Measurements from ENCODE around the gene ZC3H18.

Gene ZC3H18

GRCh38 chr16:88535191-88535856, 34.9 kb upstream of the ZC3H18 start:
- Histone ChIP-seq H2BK12ac (ENCODE audit: low read length) (no peak overlapping the region), H4K91ac (ENCODE audit: low read depth, low read length, poor library complexity) (no peak overlapping the region), H3K18ac (ENCODE audit: low read length) (no peak overlapping the region), H3K27ac (replicated peaks; ENCODE audit: low read length) (no peak overlapping the region), H3K9ac (ENCODE audit: low read depth, low read length, poor library complexity) (peak overlapping the region; percentile 71), H3K36me3 (replicated peaks in 1 of 2; ENCODE audit: control insufficient read depth in 2 of 2, insufficient read depth in 2 of 2, low read length in 2 of 2) (peaks cover 2 to 8% of the 10 kb centered on the region in 2 donors), H3K9me3 (replicated peaks in 1 of 2; ENCODE audit: control insufficient read depth in 2 of 2, insufficient read depth in 1 of 2, low read depth in 1 of 2, low read length in 2 of 2) (no peaks in the 10 kb centered on the region), H3K14ac (ENCODE audit: low read length) (no peak overlapping the region), H3K27me3 (ENCODE audit: control insufficient read depth in 3 of 3, insufficient read depth in 3 of 3, low read depth in 1 of 3, low read length in 3 of 3) (peaks cover 0 to 21% (median 15%) of the 10 kb centered on the region in 3 experiments), H4K8ac (ENCODE audit: low read depth, low read length) (no peak overlapping the region), H2AK5ac (ENCODE audit: low read depth, low read length) (peak overlapping the region; percentile 70), H3K79me1 (ENCODE audit: low read depth, low read length) (peaks cover 15% of the 10 kb centered on the region), H3K4me3 (ENCODE audit: low read length in 2 of 2) (peak overlapping the region; percentile 21 to 69), H3K4me1 (ENCODE audit: control insufficient read depth in 2 of 2, insufficient read depth in 1 of 2, low read depth in 1 of 2, low read length in 2 of 2) (peaks cover 8 to 13% of the 10 kb centered on the region in 2 donors), H2BK120ac (ENCODE audit: low read depth, low read length) (no peak overlapping the region), H2BK15ac (ENCODE audit: low read length) (no peak overlapping the region), H2AFZ (ENCODE audit: low read length) (no peak overlapping the region), H3K23ac (ENCODE audit: low read depth, low read length, poor library complexity) (peak overlapping the region; percentile 4), H3K4me2 (ENCODE audit: insufficient read depth, low read length, poor library complexity, severe bottlenecking) (peak overlapping the region; percentile 86), H2BK5ac (ENCODE audit: low read length) (no peak overlapping the region), H3K4ac (ENCODE audit: low read length) (no peak overlapping the region)
- DNase-seq (ENCODE audit: low spot score) = no peak
- no CpG with 5 or more reads among the region's 22 CpGs for WGBS, 2 donors (ENCODE audit: extremely low coverage in 2 of 2, insufficient read length in 2 of 2, insufficient replicate concordance in 1 of 2)

DNA sequence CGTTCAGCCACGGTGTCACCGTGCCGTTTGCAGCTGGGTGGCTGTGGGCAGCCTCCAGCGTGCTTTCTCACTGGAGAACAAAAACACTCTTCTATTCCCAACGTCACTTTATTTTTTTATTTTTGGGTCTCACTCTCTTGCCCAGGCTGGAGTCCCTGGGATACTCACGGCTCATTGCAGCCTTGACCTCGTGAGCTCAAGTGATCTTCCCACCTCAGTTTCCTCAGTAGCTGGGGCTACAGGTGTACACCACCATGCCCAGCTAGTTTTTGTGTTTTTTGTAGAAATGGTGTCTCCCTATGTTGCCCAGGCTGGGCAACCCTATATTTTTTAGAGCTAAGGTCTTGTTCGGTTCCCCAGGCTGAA, 34.4 kb upstream of the ZC3H18 start:
- Histone ChIP-seq H3K4me1 (ENCODE audit: control insufficient read depth in 2 of 2, insufficient read depth in 1 of 2, low read depth in 1 of 2, low read length in 2 of 2) (peaks cover 8 to 13% of the 10 kb centered on the region in 2 donors), H3K4me3 (ENCODE audit: low read length in 2 of 2) (peak overlapping the region in 1 of 2 donors; percentile 21), H3K18ac (ENCODE audit: low read length) (no peak overlapping the region), H2BK120ac (ENCODE audit: low read depth, low read length) (no peak overlapping the region), H3K9ac (ENCODE audit: low read depth, low read length, poor library complexity) (no peak overlapping the region), H3K14ac (ENCODE audit: low read length) (no peak overlapping the region), H3K79me1 (ENCODE audit: low read depth, low read length) (peaks cover 15% of the 10 kb centered on the region), H3K27me3 (ENCODE audit: control insufficient read depth in 3 of 3, insufficient read depth in 3 of 3, low read depth in 1 of 3, low read length in 3 of 3) (peaks cover 0 to 26% (median 20%) of the 10 kb centered on the region in 3 experiments), H2BK15ac (ENCODE audit: low read length) (no peak overlapping the region), H2BK5ac (ENCODE audit: low read length) (no peak overlapping the region), H3K27ac (replicated peaks; ENCODE audit: low read length) (no peak overlapping the region), H3K36me3 (replicated peaks in 1 of 2; ENCODE audit: control insufficient read depth in 2 of 2, insufficient read depth in 2 of 2, low read length in 2 of 2) (peaks cover 2 to 8% of the 10 kb centered on the region in 2 donors), H3K23ac (ENCODE audit: low read depth, low read length, poor library complexity) (peak overlapping the region; percentile 4), H3K4ac (ENCODE audit: low read length) (no peak overlapping the region), H4K8ac (ENCODE audit: low read depth, low read length) (no peak overlapping the region), H4K91ac (ENCODE audit: low read depth, low read length, poor library complexity) (no peak overlapping the region), H2AK5ac (ENCODE audit: low read depth, low read length) (no peak overlapping the region), H3K9me3 (replicated peaks in 1 of 2; ENCODE audit: control insufficient read depth in 2 of 2, insufficient read depth in 1 of 2, low read depth in 1 of 2, low read length in 2 of 2) (no peaks in the 10 kb centered on the region), H2BK12ac (ENCODE audit: low read length) (no peak overlapping the region), H2AFZ (ENCODE audit: low read length) (no peak overlapping the region), H3K4me2 (ENCODE audit: insufficient read depth, low read length, poor library complexity, severe bottlenecking) (no peak overlapping the region)
- no peak for DNase-seq (ENCODE audit: low spot score)
- WGBS, 2 donors (ENCODE audit: extremely low coverage in 2 of 2, insufficient read length in 2 of 2, insufficient replicate concordance in 1 of 2) = no CpG with 5 or more reads among the region's 9 CpGs

DNA sequence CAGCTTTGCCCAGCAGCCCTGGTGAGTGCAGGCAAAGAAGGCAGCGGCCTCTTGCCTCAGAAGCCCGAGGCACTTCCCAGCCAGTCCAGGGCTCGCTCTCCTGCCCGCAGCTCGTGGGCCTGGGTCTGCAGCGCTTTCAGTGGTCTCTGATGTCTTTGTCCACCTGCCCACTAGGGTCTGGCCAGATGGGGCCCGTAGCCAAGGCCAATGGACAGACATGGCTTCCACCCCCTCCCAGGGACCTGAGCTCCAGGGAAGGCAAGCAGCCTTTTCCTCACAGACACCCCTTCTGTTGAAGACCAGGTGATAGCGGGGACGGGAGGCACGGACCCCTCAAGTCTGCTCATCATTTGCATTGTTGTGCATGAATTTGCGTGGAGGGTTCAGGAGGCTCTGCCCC, 33.7 kb upstream of the ZC3H18 start:
- no peak overlapping the region for H3K4me2 ChIP-seq (ENCODE audit: insufficient read depth, low read length, poor library complexity, severe bottlenecking)
- H3K79me1 ChIP-seq (ENCODE audit: low read depth, low read length) = peaks cover 13% of the 10 kb centered on the region
- no peak overlapping the region for H3K27ac ChIP-seq (replicated peaks; ENCODE audit: low read length)
- H2AK5ac ChIP-seq (ENCODE audit: low read depth, low read length) = no peak overlapping the region
- no peak overlapping the region for H3K14ac ChIP-seq (ENCODE audit: low read length)
- peaks cover 0 to 26% (median 22%) of the 10 kb centered on the region in 3 experiments for H3K27me3 ChIP-seq (ENCODE audit: control insufficient read depth in 3 of 3, insufficient read depth in 3 of 3, low read depth in 1 of 3, low read length in 3 of 3)
- H4K91ac ChIP-seq (ENCODE audit: low read depth, low read length, poor library complexity) = no peak overlapping the region
- no peaks in the 10 kb centered on the region for H3K9me3 ChIP-seq (replicated peaks in 1 of 2; ENCODE audit: control insufficient read depth in 2 of 2, insufficient read depth in 1 of 2, low read depth in 1 of 2, low read length in 2 of 2)
- no peak overlapping the region for H2BK15ac ChIP-seq (ENCODE audit: low read length)
- H3K23ac ChIP-seq (ENCODE audit: low read depth, low read length, poor library complexity) = peak overlapping the region; percentile 11
- no peak overlapping the region for H3K4ac ChIP-seq (ENCODE audit: low read length)
- peaks cover 2 to 8% of the 10 kb centered on the region in 2 donors for H3K36me3 ChIP-seq (replicated peaks in 1 of 2; ENCODE audit: control insufficient read depth in 2 of 2, insufficient read depth in 2 of 2, low read length in 2 of 2)
- H3K4me3 ChIP-seq (ENCODE audit: low read length in 2 of 2) = no peak overlapping the region
- H3K18ac ChIP-seq (ENCODE audit: low read length) = no peak overlapping the region
- no peak overlapping the region for H4K8ac ChIP-seq (ENCODE audit: low read depth, low read length)
- no peak for DNase-seq (ENCODE audit: low spot score)
- no CpG with 5 or more reads among the region's 11 CpGs for WGBS, 2 donors (ENCODE audit: extremely low coverage in 2 of 2, insufficient read length in 2 of 2, insufficient replicate concordance in 1 of 2)
- peaks cover 8 to 13% of the 10 kb centered on the region in 2 donors for H3K4me1 ChIP-seq (ENCODE audit: control insufficient read depth in 2 of 2, insufficient read depth in 1 of 2, low read depth in 1 of 2, low read length in 2 of 2)
- H2BK5ac ChIP-seq (ENCODE audit: low read length) = no peak overlapping the region
- no peak overlapping the region for H2BK120ac ChIP-seq (ENCODE audit: low read depth, low read length)
- no peak overlapping the region for H2BK12ac ChIP-seq (ENCODE audit: low read length)
- no peak overlapping the region for H3K9ac ChIP-seq (ENCODE audit: low read depth, low read length, poor library complexity)
- no peak overlapping the region for H2AFZ ChIP-seq (ENCODE audit: low read length)

GRCh38 chr16:88536971-88537751, 33.0 kb upstream of the ZC3H18 start:
- no peak overlapping the region for H2BK5ac ChIP-seq (ENCODE audit: low read length)
- H2AFZ ChIP-seq (ENCODE audit: low read length) = no peak overlapping the region
- no peak overlapping the region for H3K4ac ChIP-seq (ENCODE audit: low read length)
- H3K23ac ChIP-seq (ENCODE audit: low read depth, low read length, poor library complexity) = peak overlapping the region; percentile 73
- H2AK5ac ChIP-seq (ENCODE audit: low read depth, low read length) = no peak overlapping the region
- no peak overlapping the region for H2BK12ac ChIP-seq (ENCODE audit: low read length)
- peaks cover 0 to 1% of the 10 kb centered on the region in 2 donors for H3K9me3 ChIP-seq (replicated peaks in 1 of 2; ENCODE audit: control insufficient read depth in 2 of 2, insufficient read depth in 1 of 2, low read depth in 1 of 2, low read length in 2 of 2)
- no peak overlapping the region for H3K9ac ChIP-seq (ENCODE audit: low read depth, low read length, poor library complexity)
- H3K14ac ChIP-seq (ENCODE audit: low read length) = peak overlapping the region; percentile 38
- H3K4me1 ChIP-seq (ENCODE audit: control insufficient read depth in 2 of 2, insufficient read depth in 1 of 2, low read depth in 1 of 2, low read length in 2 of 2) = peaks cover 8 to 13% of the 10 kb centered on the region in 2 donors
- H3K4me3 ChIP-seq (ENCODE audit: low read length in 2 of 2) = no peak overlapping the region
- H3K79me1 ChIP-seq (ENCODE audit: low read depth, low read length) = peaks cover 10% of the 10 kb centered on the region
- no CpG with 5 or more reads among the region's 31 CpGs for WGBS, 2 donors (ENCODE audit: extremely low coverage in 2 of 2, insufficient read length in 2 of 2, insufficient replicate concordance in 1 of 2)
- H4K8ac ChIP-seq (ENCODE audit: low read depth, low read length) = peak overlapping the region; percentile 17
- H2BK15ac ChIP-seq (ENCODE audit: low read length) = no peak overlapping the region
- no peak overlapping the region for H2BK120ac ChIP-seq (ENCODE audit: low read depth, low read length)
- no peak overlapping the region for H3K4me2 ChIP-seq (ENCODE audit: insufficient read depth, low read length, poor library complexity, severe bottlenecking)
- DNase-seq (ENCODE audit: low spot score) = no peak
- peak overlapping the region; percentile 11 for H3K18ac ChIP-seq (ENCODE audit: low read length)
- peaks cover 2 to 8% of the 10 kb centered on the region in 2 donors for H3K36me3 ChIP-seq (replicated peaks in 1 of 2; ENCODE audit: control insufficient read depth in 2 of 2, insufficient read depth in 2 of 2, low read length in 2 of 2)
- H4K91ac ChIP-seq (ENCODE audit: low read depth, low read length, poor library complexity) = no peak overlapping the region
- no peak overlapping the region for H3K27ac ChIP-seq (replicated peaks; ENCODE audit: low read length)
- peaks cover 0 to 26% (median 22%) of the 10 kb centered on the region in 3 experiments for H3K27me3 ChIP-seq (ENCODE audit: control insufficient read depth in 3 of 3, insufficient read depth in 3 of 3, low read depth in 1 of 3, low read length in 3 of 3)

Data from neuronal stem cell (in vitro differentiated cells).